ENCODE data around the gene YEATS4.

GRCh38 chr12:69350777-69351176 lies 8.8 kb upstream of the YEATS4 start:
- TF ChIP-seq HNF4A (conservative IDR thresholded peaks at IDR 0.05): no peak
- no peak for TF ChIP-seq CTCF (IDR thresholded peaks at IDR 0.05; ENCODE audit: low read depth, low read length, missing input control)

Data from liver (tissue), 3 donors.